Fibroblast of peridontal ligament (primary cell): ENCODE data around the gene PRKCZ.

Experiments
- DNase-seq: peaks from one replicate; pipeline ENCODE4 v3.0.0-alpha.2; 2010; ENCODE audit errors: extremely low read depth

Gene PRKCZ

GRCh38 chr1:2045468-2046173 is 4.6 kb upstream of the PRKCZ start:
- no peak for DNase-seq

DNA sequence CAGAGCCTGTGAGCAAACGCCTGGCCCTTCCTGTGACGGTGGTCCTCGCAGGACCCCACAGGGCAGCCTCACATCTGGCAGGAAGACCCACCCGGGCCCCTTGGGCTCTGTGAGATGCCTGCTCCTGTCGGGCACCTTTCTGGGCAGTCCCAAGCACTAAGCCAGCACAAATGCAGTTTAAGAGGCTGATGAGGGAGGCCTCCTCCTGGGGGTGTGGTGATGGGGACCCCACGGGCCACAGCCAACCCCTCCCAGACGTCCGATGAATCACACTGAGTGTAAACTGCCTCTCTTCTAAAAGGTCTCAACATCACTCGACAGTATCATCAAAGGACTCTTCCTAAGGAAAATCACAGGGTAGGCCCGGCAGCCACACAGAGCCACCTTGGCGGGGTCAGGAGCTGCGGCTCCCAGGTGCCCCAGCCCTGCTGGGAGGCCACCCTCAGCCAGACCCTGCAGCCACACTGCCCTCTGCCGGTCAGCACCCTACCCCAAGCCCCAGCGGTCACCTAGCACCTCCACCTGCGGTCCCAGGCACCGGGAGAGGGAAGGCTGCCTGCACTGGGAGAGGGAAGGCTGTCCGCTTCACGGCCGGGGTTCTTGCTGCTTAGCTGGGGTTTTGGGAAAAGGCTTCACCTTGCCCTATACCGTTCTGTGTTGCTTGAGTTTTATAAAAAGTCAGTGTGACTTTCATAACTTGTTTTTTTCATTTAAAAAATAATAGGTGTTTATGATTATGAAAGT is 3.9 kb upstream of the PRKCZ start:
- DNase-seq = no peak

DNA sequence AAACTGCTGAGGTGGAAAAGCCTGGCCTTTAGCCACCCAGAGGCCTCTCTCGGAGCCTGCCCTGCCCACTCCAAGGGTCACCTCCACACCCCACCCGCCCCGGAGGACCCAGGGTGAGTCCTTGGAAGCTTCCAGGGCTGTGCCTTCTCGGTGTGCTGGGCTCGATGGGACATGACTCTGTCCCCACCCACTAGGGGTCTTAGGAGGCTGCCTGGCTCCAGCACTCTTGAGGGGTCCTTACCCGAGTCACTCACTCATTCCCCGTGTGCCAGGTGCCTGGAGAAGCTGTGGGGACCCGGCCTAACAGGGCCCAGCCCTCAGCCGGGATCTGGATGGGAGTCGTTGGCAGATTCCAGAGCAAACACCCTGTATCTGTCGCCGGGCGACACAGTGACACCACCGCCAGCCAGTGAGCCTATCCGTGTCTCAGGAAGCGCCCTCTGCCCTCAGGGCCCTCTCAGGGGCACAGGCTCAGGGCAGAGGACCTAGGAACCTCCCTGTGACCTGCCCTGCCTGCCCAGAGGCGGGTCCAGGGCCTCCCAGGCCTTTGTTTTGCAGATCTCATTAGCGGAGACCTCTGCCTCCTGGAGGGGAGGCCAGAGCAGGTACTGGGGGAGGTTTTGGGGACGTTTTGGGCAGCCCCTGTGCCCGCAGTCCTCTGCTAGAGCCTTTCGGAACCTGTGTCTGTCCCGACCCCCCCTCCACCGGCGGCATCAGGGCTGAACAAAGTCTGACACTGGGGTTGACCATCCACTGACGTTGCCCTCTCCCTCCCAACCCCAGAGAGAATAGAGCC is 3.1 kb upstream of the PRKCZ start:
- no peak for DNase-seq

DNA sequence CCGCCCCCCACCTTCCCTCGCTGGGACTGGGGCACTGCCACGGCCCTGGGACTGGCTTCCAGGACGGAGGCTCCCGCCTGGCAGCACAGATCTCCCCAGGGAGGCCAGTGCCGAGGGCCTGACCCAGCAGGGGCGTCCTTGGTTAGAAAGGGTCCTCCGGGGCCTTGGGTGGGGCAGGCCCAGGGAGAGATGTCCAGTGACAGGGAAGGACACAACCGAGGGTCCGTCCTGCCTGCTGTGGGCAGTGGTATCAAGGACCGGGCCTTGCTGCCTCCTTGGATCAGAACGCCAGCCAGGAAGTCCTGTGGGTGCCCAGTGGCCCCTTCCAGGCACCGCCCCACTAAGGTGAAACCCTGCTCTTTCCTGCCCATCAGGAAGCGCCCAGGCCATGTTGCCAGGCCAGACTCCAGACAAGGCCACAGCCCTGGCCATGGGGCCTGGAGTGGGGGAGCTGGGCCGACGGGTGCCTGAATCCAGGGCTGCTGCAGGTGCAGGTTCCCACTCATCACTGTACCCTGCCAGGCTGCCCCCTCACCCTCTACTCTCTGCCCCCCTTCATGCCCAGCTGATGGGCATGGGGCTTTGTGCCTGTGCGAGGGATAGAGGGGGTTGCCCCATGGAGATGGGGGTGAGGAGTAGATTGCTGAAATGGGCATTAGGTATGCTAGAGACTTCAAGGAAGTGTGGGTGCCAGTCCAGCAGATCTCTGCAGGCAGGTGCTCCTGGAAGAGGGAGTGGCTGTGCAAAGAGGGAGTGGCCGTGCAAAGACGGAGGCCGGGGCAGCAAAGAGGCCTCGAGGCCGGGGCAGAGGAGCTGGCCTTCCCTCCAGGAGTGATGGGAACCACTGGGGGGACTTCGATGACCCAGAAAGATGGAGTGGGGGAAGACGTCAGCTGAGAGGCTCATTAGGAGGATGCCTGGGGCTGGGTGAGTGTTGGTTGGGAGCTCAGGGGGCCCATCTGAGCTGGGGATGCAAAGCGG is 2.2 kb upstream of the PRKCZ start:
- no peak for DNase-seq

DNA sequence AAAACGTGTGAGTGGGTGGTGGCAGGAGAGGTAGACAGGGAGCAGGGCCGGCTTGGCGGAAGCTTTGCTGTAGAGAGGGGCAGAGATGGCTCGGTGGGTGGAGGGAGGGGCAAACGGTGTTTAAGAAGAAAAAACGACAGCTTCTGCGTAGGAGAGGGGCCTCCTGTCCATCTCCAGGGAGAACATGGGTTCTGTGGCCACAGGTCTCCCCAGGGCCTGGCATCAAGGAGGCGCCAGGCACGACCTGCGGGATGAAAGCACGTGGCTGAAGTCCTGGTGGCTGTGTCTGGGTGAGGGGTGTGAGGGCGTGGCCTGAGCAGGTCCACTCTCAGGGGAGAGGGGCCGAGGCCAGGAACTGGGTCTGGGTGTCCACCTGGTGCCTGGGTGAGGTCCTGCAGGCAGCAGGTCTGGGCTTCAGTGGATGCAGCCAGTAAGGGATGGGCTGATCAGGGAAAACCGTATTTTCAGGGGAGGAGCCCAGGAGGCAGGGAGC is 940 bp upstream of the PRKCZ start:
- DNase-seq = no peak

GRCh38 chr1:2050461-2050792 is 216 bp downstream of the PRKCZ start:
- no peak for DNase-seq

DNA sequence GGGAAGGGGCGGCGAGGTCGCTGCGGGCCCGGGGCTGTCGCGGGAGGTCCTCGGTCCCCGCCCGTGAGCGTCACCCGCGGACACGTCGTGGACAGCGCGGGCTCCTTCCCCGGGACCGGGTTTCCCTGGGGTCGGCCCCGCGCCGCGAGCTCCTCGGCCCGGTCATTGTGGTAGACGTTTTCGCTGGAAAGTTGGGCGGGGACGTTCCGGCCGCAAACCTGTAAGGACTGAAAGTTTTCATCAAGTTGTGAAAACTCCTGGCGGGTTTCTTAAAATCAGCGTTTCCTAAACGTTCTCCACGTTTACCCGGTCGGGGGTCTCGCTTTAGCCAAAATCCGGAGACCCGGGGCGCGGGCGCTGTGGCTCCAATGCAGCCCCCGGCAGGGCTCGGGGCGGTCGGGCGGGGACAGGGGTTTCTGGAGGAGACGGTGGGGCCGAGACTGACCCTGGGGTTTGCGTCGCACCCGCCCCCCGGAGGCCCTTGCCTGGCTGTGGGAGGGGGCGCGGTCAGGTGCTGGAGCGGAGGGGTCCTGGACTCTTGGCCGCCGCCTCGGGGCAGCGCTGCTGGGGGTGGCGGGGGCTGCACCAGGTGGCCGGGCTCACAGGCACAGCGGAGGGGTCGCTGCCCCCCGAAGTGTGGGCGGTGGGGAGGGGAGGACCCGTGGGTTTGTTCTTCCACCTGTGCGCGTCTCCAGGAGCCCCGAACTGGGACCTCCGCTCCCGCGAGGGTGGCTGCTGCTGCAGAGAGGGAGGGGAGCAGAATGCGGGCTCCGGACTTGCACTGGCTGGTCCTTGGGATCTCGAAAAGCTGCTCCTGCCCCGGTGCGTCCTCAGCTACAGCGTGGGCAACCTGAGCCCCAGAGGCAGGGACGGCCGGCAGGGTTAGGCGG is 827 bp downstream of the PRKCZ start:
- DNase-seq = no peak

- no peak for DNase-seq
Observed at GRCh38 chr1:2052054-2052679, 2.0 kb downstream of the PRKCZ start.

GRCh38 chr1:2052756-2053155 is 2.5 kb downstream of the PRKCZ start:
- DNase-seq = no peak

DNA sequence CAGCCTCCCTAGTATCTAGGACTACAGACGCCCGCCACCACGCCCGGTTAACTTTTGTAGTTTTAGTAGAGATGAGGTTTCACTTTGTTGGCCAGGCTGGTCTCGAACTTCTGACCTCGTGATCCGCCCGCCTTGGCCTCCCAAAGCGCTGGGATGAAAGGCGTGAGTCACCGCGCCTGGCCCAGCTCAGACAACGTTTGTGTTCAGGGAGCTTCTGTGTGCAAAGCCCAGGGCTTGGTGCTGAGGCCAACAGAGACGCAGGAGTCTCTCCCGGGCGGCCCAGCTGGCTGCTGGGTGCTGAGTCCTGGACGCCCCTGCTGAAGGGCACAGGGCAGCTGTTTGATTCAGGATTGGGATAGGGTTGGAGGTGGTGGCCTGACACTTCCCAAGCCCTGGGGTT is 3.0 kb downstream of the PRKCZ start:
- no peak for DNase-seq

- no peak for DNase-seq
Observed at GRCh38 chr1:2053784-2054376, 3.7 kb downstream of the PRKCZ start.

GRCh38 chr1:2054560-2054959 is 4.3 kb downstream of the PRKCZ start:
- no peak for DNase-seq

- no peak for DNase-seq
Observed at GRCh38 chr1:2055911-2056575, 5.8 kb downstream of the PRKCZ start.

GRCh38 chr1:2056955-2057590 is 6.9 kb downstream of the PRKCZ start:
- no peak for DNase-seq

- no peak for DNase-seq
Observed at GRCh38 chr1:2059290-2059953, 9.2 kb downstream of the PRKCZ start.

GRCh38 chr1:2060072-2060471 is 9.9 kb downstream of the PRKCZ start:
- DNase-seq = no peak

GRCh38 chr1:2060535-2060934 is 10.3 kb downstream of the PRKCZ start:
- DNase-seq = no peak
